HG03354 (cell line): ENCODE results near the gene SNED1.
A peak's percentile ranks its signal among the peaks of the same experiment; 100 is the strongest.

Source experiments
- ATAC-seq: cut with Tn5 transposase; IDR thresholded peaks from one replicate; pipeline ENCODE4 v1.9.1; 2021; ENCODE audit warnings: mild to moderate bottlenecking; ENCODE audit not compliant: unreplicated experiment, poor library complexity, severe bottlenecking

Gene SNED1

GRCh38 chr2:241014764-241015163, 16.3 kb downstream of the SNED1 start:
- no peak for ATAC-seq

GRCh38 chr2:241015439-241015838, 17.0 kb downstream of the SNED1 start:
- ATAC-seq = no peak

GRCh38 chr2:241017228-241017940, 19.0 kb downstream of the SNED1 start:
- no peak for ATAC-seq

GRCh38 chr2:241018051-241018891, 19.9 kb downstream of the SNED1 start:
- no peak for ATAC-seq

- no peak for ATAC-seq
These were observed 21.2 kb downstream of the SNED1 start for GRCh38 chr2:241019441-241020139.

GRCh38 chr2:241020201-241020600, 21.8 kb downstream of the SNED1 start:
- no peak for ATAC-seq

GRCh38 chr2:241020629-241021190, 22.3 kb downstream of the SNED1 start:
- ATAC-seq = no peak

- no peak for ATAC-seq
These were observed 27.2 kb downstream of the SNED1 start for GRCh38 chr2:241025639-241026038.

- no peak for ATAC-seq
These were observed 31.3 kb downstream of the SNED1 start for GRCh38 chr2:241029599-241030332.

- no peak for ATAC-seq
These were observed 31.9 kb downstream of the SNED1 start for GRCh38 chr2:241030333-241030680.

GRCh38 chr2:241030883-241031282, 32.5 kb downstream of the SNED1 start:
- ATAC-seq = no peak

GRCh38 chr2:241031436-241032165, 33.2 kb downstream of the SNED1 start:
- no peak for ATAC-seq

- ATAC-seq = no peak
These were observed 35.0 kb downstream of the SNED1 start for GRCh38 chr2:241033336-241033987.

GRCh38 chr2:241033994-241034393, 35.6 kb downstream of the SNED1 start:
- ATAC-seq = no peak

- no peak for ATAC-seq
These were observed 36.2 kb downstream of the SNED1 start for GRCh38 chr2:241034490-241035141.

- no peak for ATAC-seq
These were observed 36.9 kb downstream of the SNED1 start for GRCh38 chr2:241035142-241035817.

GRCh38 chr2:241035818-241036396, 37.5 kb downstream of the SNED1 start:
- peak; percentile 16 for ATAC-seq
